ENCODE measurements around the gene UBE2G1.

GRCh38 chr17:4340914-4341615 lies 25.4 kb downstream of the UBE2G1 start:
- TF ChIP-seq CTCF (IDR thresholded peaks at IDR 0.05) (no peak), POLR2A (IDR thresholded peaks at IDR 0.05) (no peak)

Measured in esophagus squamous epithelium (tissue), 4 donors.